GM23338 (cell line): Measurements from ENCODE around the gene CCL8.

Experiments
- CREB1 ChIP-seq: fragments of 250-450 bp; sonication (Bioruptor Pico); IDR thresholded peaks from 2 replicates; pipeline ENCODE4 v1.5.0; 2020; ENCODE audit warnings: low read depth, mild to moderate bottlenecking, moderate library complexity
- EZH2 ChIP-seq: fragments of 200-600 bp; sonication (generic); IDR thresholded peaks from one replicate; pipeline ENCODE4 v1.8.0; 2017; ENCODE audit warnings: antibody characterized with exemption, mild to moderate bottlenecking, low read depth; ENCODE audit not compliant: unreplicated experiment
- EZH2phosphoT487 ChIP-seq: fragments of 200-600 bp; sonication (generic); IDR thresholded peaks from one replicate; pipeline ENCODE4 v1.8.1; 2018; ENCODE audit warnings: antibody characterized with exemption; ENCODE audit not compliant: unreplicated experiment
- JUNB ChIP-seq: IDR thresholded peaks from one replicate; pipeline ENCODE4 v1.6.1; 2016; ENCODE audit warnings: antibody characterized with exemption; ENCODE audit not compliant: unreplicated experiment
- POLR2AphosphoS5 ChIP-seq: IDR thresholded peaks from 2 replicates; pipeline ENCODE4 v1.6.1; 2016; ENCODE audit warnings: antibody characterized with exemption, low read depth
- ZNF331 ChIP-seq: fragments of 250-450 bp; sonication (Bioruptor Pico); IDR thresholded peaks from 2 replicates; pipeline ENCODE4 v1.5.0; 2020; ENCODE audit warnings: low read depth, mild to moderate bottlenecking, moderate library complexity
- TF ChIP-seq, protein P1 (sequence below), 2 experiments: fragments of 200-600 bp in 1 of 2; sonication (generic) in 1 of 2; conservative IDR thresholded peaks; 2 replicates each; pipeline versions ENCODE4 v1.5.1 to v1.6.1; 2016 to 2017; ENCODE audit warnings: antibody characterized with exemption in 2 of 2, low read depth in 2 of 2, mild to moderate bottlenecking in 2 of 2, moderate library complexity in 1 of 2
- TF ChIP-seq, protein P2 (sequence below): IDR thresholded peaks from one replicate; pipeline ENCODE4 v1.6.1; 2018; ENCODE audit warnings: antibody characterized with exemption; ENCODE audit not compliant: unreplicated experiment
- TF ChIP-seq, protein P3 (sequence below): fragments of 250-450 bp; sonication (Bioruptor Pico); IDR thresholded peaks from 2 replicates; pipeline ENCODE4 v1.5.0; 2020; ENCODE audit warnings: mild to moderate bottlenecking, moderate library complexity
- TF ChIP-seq, protein P4 (sequence below): IDR thresholded peaks from 2 replicates; pipeline ENCODE4 v1.6.1; 2016; ENCODE audit warnings: antibody characterized with exemption

DNA sequence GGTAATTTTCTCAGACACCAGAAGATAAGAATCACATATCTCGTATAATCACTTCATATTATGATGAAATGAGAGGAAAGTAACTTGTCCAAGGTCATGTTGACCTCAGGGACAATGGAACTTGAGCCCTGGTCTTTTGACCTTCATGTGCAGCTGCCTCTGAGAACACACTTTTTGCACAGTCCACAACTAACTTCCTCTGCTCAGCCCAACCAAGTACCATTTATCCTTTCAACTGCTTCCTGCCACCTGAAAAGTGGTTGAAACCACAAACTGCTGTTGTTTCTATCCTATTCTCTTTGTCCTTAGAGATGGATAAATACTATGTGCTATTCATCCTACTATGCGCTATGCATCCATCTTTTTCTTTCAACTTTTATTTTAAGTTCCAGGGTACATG lies 46.1 kb downstream of the CCL8 start:
- no peak for TF ChIP-seq EZH2phosphoT487
- no peak for TF ChIP-seq POLR2AphosphoS5
- TF ChIP-seq EZH2: no peak
- TF ChIP-seq, protein P1, sequence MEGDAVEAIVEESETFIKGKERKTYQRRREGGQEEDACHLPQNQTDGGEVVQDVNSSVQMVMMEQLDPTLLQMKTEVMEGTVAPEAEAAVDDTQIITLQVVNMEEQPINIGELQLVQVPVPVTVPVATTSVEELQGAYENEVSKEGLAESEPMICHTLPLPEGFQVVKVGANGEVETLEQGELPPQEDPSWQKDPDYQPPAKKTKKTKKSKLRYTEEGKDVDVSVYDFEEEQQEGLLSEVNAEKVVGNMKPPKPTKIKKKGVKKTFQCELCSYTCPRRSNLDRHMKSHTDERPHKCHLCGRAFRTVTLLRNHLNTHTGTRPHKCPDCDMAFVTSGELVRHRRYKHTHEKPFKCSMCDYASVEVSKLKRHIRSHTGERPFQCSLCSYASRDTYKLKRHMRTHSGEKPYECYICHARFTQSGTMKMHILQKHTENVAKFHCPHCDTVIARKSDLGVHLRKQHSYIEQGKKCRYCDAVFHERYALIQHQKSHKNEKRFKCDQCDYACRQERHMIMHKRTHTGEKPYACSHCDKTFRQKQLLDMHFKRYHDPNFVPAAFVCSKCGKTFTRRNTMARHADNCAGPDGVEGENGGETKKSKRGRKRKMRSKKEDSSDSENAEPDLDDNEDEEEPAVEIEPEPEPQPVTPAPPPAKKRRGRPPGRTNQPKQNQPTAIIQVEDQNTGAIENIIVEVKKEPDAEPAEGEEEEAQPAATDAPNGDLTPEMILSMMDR (conservative IDR thresholded peaks at IDR 0.05; ENCODE audit: low read depth in 2 of 2): no peak
- TF ChIP-seq, protein P2, sequence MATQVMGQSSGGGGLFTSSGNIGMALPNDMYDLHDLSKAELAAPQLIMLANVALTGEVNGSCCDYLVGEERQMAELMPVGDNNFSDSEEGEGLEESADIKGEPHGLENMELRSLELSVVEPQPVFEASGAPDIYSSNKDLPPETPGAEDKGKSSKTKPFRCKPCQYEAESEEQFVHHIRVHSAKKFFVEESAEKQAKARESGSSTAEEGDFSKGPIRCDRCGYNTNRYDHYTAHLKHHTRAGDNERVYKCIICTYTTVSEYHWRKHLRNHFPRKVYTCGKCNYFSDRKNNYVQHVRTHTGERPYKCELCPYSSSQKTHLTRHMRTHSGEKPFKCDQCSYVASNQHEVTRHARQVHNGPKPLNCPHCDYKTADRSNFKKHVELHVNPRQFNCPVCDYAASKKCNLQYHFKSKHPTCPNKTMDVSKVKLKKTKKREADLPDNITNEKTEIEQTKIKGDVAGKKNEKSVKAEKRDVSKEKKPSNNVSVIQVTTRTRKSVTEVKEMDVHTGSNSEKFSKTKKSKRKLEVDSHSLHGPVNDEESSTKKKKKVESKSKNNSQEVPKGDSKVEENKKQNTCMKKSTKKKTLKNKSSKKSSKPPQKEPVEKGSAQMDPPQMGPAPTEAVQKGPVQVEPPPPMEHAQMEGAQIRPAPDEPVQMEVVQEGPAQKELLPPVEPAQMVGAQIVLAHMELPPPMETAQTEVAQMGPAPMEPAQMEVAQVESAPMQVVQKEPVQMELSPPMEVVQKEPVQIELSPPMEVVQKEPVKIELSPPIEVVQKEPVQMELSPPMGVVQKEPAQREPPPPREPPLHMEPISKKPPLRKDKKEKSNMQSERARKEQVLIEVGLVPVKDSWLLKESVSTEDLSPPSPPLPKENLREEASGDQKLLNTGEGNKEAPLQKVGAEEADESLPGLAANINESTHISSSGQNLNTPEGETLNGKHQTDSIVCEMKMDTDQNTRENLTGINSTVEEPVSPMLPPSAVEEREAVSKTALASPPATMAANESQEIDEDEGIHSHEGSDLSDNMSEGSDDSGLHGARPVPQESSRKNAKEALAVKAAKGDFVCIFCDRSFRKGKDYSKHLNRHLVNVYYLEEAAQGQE: no peak
- TF ChIP-seq, protein P3, sequence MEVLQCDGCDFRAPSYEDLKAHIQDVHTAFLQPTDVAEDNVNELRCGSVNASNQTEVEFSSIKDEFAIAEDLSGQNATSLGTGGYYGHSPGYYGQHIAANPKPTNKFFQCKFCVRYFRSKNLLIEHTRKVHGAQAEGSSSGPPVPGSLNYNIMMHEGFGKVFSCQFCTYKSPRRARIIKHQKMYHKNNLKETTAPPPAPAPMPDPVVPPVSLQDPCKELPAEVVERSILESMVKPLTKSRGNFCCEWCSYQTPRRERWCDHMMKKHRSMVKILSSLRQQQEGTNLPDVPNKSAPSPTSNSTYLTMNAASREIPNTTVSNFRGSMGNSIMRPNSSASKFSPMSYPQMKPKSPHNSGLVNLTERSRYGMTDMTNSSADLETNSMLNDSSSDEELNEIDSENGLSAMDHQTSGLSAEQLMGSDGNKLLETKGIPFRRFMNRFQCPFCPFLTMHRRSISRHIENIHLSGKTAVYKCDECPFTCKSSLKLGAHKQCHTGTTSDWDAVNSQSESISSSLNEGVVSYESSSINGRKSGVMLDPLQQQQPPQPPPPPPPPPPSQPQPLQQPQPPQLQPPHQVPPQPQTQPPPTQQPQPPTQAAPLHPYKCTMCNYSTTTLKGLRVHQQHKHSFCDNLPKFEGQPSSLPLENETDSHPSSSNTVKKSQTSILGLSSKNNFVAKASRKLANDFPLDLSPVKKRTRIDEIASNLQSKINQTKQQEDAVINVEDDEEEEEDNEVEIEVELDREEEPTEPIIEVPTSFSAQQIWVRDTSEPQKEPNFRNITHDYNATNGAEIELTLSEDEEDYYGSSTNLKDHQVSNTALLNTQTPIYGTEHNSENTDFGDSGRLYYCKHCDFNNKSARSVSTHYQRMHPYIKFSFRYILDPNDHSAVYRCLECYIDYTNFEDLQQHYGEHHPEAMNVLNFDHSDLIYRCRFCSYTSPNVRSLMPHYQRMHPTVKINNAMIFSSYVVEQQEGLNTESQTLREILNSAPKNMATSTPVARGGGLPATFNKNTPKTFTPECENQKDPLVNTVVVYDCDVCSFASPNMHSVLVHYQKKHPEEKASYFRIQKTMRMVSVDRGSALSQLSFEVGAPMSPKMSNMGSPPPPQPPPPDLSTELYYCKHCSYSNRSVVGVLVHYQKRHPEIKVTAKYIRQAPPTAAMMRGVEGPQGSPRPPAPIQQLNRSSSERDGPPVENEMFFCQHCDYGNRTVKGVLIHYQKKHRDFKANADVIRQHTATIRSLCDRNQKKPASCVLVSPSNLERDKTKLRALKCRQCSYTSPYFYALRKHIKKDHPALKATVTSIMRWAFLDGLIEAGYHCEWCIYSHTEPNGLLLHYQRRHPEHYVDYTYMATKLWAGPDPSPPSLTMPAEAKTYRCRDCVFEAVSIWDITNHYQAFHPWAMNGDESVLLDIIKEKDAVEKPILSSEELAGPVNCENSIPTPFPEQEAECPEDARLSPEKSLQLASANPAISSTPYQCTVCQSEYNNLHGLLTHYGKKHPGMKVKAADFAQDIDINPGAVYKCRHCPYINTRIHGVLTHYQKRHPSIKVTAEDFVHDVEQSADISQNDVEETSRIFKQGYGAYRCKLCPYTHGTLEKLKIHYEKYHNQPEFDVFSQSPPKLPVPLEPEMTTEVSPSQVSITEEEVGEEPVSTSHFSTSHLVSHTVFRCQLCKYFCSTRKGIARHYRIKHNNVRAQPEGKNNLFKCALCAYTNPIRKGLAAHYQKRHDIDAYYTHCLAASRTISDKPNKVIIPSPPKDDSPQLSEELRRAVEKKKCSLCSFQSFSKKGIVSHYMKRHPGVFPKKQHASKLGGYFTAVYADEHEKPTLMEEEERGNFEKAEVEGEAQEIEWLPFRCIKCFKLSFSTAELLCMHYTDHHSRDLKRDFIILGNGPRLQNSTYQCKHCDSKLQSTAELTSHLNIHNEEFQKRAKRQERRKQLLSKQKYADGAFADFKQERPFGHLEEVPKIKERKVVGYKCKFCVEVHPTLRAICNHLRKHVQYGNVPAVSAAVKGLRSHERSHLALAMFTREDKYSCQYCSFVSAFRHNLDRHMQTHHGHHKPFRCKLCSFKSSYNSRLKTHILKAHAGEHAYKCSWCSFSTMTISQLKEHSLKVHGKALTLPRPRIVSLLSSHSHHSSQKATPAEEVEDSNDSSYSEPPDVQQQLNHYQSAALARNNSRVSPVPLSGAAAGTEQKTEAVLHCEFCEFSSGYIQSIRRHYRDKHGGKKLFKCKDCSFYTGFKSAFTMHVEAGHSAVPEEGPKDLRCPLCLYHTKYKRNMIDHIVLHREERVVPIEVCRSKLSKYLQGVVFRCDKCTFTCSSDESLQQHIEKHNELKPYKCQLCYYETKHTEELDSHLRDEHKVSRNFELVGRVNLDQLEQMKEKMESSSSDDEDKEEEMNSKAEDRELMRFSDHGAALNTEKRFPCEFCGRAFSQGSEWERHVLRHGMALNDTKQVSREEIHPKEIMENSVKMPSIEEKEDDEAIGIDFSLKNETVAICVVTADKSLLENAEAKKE (CRISPR knock-in tag): no peak
- TF ChIP-seq CREB1 (CRISPR knock-in tag): no peak
- TF ChIP-seq ZNF331 (CRISPR knock-in tag): no peak
- TF ChIP-seq JUNB: no peak
- TF ChIP-seq, protein P4, sequence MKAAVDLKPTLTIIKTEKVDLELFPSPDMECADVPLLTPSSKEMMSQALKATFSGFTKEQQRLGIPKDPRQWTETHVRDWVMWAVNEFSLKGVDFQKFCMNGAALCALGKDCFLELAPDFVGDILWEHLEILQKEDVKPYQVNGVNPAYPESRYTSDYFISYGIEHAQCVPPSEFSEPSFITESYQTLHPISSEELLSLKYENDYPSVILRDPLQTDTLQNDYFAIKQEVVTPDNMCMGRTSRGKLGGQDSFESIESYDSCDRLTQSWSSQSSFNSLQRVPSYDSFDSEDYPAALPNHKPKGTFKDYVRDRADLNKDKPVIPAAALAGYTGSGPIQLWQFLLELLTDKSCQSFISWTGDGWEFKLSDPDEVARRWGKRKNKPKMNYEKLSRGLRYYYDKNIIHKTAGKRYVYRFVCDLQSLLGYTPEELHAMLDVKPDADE: no peak
